Lung (tissue), 12 donors: ENCODE measurements around the gene C22orf31. TPM values are rescaled to one million over a fixed set of nuclear protein-coding genes. Genes with fewer than 3 reads are reported as not detected.

Experiments
- ATAC-seq: fragments of 200-7000 bp; cut with Tn5 transposase; one replicate; pipeline ENCODE4 v1.9.1; 2020; ENCODE audit warnings: moderate number of reproducible peaks; ENCODE audit not compliant: insufficient read depth, low FRiP score
- DNase-seq, 3 donors: peaks; one replicate each; pipeline ENCODE4 v3.0.0-alpha.2; 2013 to 2017
- H3K27ac ChIP-seq, 2 donors: one replicate each; pipeline ENCODE4 v1.5.1; 2013; ENCODE audit warnings: mild to moderate bottlenecking in 2 of 2, moderate library complexity in 2 of 2, control low read depth in 1 of 2, inconsistent platforms in 1 of 2, low read depth in 1 of 2, low read length in 1 of 2
- H3K27me3 ChIP-seq, 3 donors: one replicate each; pipeline ENCODE4 v1.5.1; 2013; ENCODE audit warnings: low read length in 2 of 3; ENCODE audit not compliant: control insufficient read depth in 3 of 3, insufficient read depth in 3 of 3
- H3K36me3 ChIP-seq, 4 donors: one replicate each; pipeline ENCODE4 v1.5.1; 2013; ENCODE audit warnings: low read length in 4 of 4, mild to moderate bottlenecking in 1 of 4, moderate library complexity in 1 of 4; ENCODE audit not compliant: control insufficient read depth in 4 of 4, insufficient read depth in 4 of 4
- H3K4me1 ChIP-seq, 5 donors: one replicate each; pipeline ENCODE4 v1.5.1; 2013; ENCODE audit warnings: low read length in 5 of 5, mild to moderate bottlenecking in 2 of 5, moderate library complexity in 1 of 5; ENCODE audit not compliant: control insufficient read depth in 5 of 5, insufficient read depth in 5 of 5
- H3K4me3 ChIP-seq: one replicate; pipeline ENCODE4 v1.5.1; 2013; ENCODE audit warnings: mild to moderate bottlenecking, control low read depth, moderate library complexity
- H3K9ac ChIP-seq, 2 donors: one replicate each; pipeline ENCODE4 v1.5.1; 2013; ENCODE audit warnings: low read length in 2 of 2, control low read depth in 1 of 2; ENCODE audit not compliant: insufficient read depth in 1 of 2
- H3K9me3 ChIP-seq, 4 donors: one replicate each; pipeline ENCODE4 v1.5.1; 2013; ENCODE audit warnings: low read length in 3 of 4, mild to moderate bottlenecking in 1 of 4, moderate library complexity in 1 of 4; ENCODE audit not compliant: control insufficient read depth in 4 of 4, insufficient read depth in 3 of 4
- WGBS, 2 donors: extraction: QIAGEN DNeasy Blood & Tissue Kit; methylation state at CpG; one replicate each; pipeline ENCODE4 v1.1.7; 2013; 5-methylcytosine and 5-hydroxymethylcytosine counted together
- polyA plus RNA-seq, 2 donors: library from polyadenylated mRNA; stranded (reverse); fragments of 200-250 nt; gene quantifications; one replicate each; pipeline ENCODE4 v1.2.1, GENCODE V29; 2013
- total RNA-seq, 2 donors: library from RNA; depleted of rRNA in 1 of 2; stranded (reverse); fragments of >200 nt in 1 of 2; gene quantifications; one replicate each; pipeline ENCODE4 v1.2.1, GENCODE V29; 2014 to 2021
- TF ChIP-seq, protein P1 (sequence below): IDR thresholded peaks from 2 replicates; pipeline ENCODE4 v1.5.1; 2012; ENCODE audit warnings: mild to moderate bottlenecking; ENCODE audit errors: control extremely low read depth, extremely low read depth
- donor health status: control.
- donor health status: control.
- donor health status: Bipolar disorder and iron deficiency.
- donor health status: healthy.
- donor health status: DM: yes; HTN: yes; CAD: no.

The C22orf31 gene
- total and polyA plus RNA-seq, 4 donors, result 0.07 to 0.30 TPM; not detected in 2

DNA sequence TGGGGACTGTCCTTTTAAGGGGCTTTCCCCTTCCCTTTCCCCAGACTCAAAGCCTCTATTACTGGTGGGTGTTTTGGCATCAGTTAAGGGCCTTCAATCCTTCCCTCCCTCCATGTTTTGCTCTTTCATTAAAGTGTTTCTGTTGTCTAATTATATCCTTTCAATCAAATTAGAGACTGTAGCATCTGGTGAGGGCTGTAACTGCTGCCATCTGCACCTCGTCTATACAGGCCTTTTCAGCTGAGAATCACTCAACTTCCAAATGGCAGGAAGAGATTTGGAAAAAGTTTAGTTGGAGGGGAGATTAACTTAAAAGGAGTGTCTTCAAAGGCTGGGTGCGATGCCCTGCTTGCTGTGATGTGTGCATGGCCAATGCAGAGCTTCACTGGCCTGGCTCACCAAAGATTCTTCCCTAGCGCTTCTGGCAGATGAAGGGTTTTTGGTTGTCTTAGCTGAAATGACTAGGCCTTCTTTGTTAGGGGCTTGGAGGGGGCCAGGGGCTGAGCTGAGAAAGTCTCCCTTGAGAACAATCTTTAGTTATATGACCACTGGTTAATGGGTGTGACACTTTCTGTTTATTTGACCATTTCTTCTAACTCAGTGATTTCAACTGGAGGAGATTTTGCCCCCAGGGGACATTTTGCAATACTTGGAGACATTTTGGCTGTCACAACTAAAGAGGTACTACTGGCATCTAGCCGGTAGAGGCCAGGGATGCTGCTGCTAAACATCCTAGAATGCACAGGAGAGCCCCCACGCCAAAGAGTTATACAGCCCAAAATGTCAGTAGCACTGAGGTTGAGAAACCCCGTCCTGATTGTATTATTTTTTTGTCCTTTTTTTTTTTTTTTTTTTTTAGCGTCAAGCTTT is 18.7 kb upstream of the C22orf31 start:
- no peak overlapping the region for H3K9ac ChIP-seq
- no peaks in the 10 kb centered on the region for H3K27me3 ChIP-seq
- no peak overlapping the region for H3K4me3 ChIP-seq
- no peak for ATAC-seq
- H3K36me3 ChIP-seq, result no peaks in the 10 kb centered on the region
- no peaks in the 10 kb centered on the region for H3K9me3 ChIP-seq
- peak; percentile 35 to 73 (median 67) for DNase-seq
- peaks cover 1 to 65% (median 30%) of the 10 kb centered on the region in 5 donors for H3K4me1 ChIP-seq
- peak overlapping the region in 1 of 2 donors; percentile 75 for H3K27ac ChIP-seq
- TF ChIP-seq, protein P1, sequence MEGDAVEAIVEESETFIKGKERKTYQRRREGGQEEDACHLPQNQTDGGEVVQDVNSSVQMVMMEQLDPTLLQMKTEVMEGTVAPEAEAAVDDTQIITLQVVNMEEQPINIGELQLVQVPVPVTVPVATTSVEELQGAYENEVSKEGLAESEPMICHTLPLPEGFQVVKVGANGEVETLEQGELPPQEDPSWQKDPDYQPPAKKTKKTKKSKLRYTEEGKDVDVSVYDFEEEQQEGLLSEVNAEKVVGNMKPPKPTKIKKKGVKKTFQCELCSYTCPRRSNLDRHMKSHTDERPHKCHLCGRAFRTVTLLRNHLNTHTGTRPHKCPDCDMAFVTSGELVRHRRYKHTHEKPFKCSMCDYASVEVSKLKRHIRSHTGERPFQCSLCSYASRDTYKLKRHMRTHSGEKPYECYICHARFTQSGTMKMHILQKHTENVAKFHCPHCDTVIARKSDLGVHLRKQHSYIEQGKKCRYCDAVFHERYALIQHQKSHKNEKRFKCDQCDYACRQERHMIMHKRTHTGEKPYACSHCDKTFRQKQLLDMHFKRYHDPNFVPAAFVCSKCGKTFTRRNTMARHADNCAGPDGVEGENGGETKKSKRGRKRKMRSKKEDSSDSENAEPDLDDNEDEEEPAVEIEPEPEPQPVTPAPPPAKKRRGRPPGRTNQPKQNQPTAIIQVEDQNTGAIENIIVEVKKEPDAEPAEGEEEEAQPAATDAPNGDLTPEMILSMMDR, result no peak
- 83 to 90% methylated on average over 7 of the region's 7 CpGs for WGBS, 2 donors

DNA sequence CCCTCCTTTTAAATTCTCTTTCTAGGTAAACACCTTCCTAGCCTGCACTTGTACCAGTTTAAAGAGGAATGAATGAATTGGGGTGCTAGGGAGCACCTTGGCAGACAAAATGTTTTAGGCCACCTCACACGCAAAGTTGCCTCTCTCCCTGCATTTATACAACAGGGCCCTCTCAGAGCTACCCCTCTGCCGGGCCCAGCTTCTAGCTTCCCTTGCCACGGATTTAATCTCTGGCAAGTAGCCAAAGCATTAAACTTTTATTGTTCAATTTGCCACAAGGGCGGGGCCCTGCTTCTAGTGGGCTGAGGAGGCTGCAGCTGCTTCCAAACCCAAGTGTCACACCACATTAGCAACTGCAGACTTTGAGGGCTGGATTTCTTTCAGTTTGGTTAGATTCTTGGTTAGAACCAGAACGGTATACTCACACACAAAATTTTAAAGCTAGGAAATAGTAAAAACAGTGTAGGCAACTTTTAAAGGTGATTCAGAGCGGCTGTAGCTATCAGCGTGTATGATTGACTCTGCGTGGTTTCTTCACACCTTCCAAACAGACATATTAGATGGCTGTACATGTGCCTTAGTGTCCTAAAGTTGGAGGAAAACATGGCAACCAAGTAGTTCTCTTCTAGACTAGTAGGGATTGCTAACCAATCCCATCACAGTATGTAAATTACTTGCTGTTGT is 17.7 kb upstream of the C22orf31 start:
- ATAC-seq (no peak), DNase-seq (no peak)
- Histone ChIP-seq H3K36me3 (no peaks in the 10 kb centered on the region), H3K4me1 (peaks cover 1 to 71% (median 30%) of the 10 kb centered on the region in 5 donors), H3K9ac (peak overlapping the region in 1 of 2 donors; percentile 1), H3K9me3 (no peaks in the 10 kb centered on the region), H3K27me3 (no peaks in the 10 kb centered on the region), H3K27ac (no peak overlapping the region), H3K4me3 (no peak overlapping the region)
- 65 to 69% methylated on average over 8 of the region's 8 CpGs for WGBS, 2 donors
- TF ChIP-seq, protein P1, result no peak

GRCh38 chr22:29078869-29079207 is 17.2 kb upstream of the C22orf31 start:
- no peak overlapping the region for H3K4me3 ChIP-seq
- 72 to 83% methylated on average over 6 of the region's 6 CpGs for WGBS, 2 donors
- DNase-seq (no peak), ATAC-seq (no peak)
- no peaks in the 10 kb centered on the region for H3K27me3 ChIP-seq
- H3K9ac ChIP-seq, result no peak overlapping the region
- peak overlapping the region in 1 of 2 donors; percentile 52 for H3K27ac ChIP-seq
- peaks cover 1 to 70% (median 30%) of the 10 kb centered on the region in 5 donors for H3K4me1 ChIP-seq
- no peaks in the 10 kb centered on the region for H3K36me3 ChIP-seq
- TF ChIP-seq, protein P1, result no peak
- H3K9me3 ChIP-seq, result no peaks in the 10 kb centered on the region
